Measurements from ENCODE around the gene TAAR5.
A peak's percentile ranks its signal among the peaks of the same experiment; 100 is the strongest.
"Not testable (repeated sequence)": the region's sequence is repeated elsewhere in the genome, so short reads cannot be mapped to it uniquely, and the experiment has no call there.

The TAAR5 gene, protein sequence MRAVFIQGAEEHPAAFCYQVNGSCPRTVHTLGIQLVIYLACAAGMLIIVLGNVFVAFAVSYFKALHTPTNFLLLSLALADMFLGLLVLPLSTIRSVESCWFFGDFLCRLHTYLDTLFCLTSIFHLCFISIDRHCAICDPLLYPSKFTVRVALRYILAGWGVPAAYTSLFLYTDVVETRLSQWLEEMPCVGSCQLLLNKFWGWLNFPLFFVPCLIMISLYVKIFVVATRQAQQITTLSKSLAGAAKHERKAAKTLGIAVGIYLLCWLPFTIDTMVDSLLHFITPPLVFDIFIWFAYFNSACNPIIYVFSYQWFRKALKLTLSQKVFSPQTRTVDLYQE

DNA sequence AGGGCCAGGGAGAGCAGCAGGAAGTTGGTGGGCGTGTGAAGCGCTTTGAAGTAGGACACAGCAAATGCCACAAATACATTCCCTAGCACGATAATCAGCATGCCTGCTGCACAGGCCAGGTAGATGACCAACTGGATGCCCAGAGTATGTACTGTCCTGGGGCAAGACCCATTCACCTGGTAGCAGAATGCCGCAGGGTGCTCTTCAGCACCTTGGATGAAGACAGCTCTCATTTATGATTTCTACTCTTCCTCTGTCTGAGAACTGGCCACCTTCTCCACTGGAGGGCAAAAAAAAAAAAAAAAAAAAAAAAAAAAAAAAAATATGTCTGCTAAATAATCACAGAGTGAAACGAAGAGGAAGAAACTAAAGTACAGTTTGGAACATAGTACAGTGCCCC lies at the start of gene TAAR5:
Gene TAAR5, minus strand, starts transcription at position 288 of the 400 bp plus-strand sequence. Its CDS starts 55 bp downstream, at position 233.
- DNase-seq (ENCODE audit: low spot score) = no peak

DNA sequence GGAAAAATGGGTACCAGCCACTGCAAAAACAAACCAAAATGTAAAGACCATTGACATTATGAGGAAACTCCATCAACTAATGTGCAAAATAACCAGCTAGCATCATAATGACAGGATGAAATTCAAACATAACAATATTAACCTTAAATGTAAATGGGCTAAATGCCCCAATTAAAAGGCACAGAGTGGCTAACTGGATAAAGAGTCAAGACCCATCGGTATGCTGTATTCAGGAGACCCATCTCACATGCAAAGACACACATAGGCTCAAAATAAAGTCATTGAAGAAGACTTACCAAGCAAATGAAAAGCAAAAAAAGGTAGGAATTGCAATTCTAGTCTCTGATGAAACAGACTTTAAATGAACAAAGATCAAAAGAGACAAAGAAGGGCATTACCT lies 47.6 kb upstream of the TAAR5 start:
- not testable (repeated sequence) for DNase-seq (ENCODE audit: low spot score)

DNA sequence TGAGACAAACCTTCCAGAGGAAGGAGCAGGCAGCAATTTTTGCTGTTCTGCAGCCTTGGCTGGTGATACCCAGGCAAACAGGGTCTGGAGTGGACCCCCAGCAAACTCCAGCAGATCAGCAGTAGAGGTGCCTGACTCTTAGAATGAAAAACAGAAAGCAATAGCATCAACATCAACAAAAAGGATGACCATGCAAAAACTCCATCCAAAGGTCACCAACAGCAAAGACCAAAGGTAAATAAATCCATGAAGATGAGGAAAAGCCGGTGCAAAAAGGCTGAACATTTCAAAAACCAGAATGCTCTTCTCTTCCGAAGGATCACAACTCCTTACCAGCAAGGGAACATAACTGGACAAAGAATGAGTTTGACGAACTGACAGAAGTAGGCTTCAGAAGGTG lies 46.4 kb upstream of the TAAR5 start:
- not testable (repeated sequence) for DNase-seq (ENCODE audit: low spot score)

DNA sequence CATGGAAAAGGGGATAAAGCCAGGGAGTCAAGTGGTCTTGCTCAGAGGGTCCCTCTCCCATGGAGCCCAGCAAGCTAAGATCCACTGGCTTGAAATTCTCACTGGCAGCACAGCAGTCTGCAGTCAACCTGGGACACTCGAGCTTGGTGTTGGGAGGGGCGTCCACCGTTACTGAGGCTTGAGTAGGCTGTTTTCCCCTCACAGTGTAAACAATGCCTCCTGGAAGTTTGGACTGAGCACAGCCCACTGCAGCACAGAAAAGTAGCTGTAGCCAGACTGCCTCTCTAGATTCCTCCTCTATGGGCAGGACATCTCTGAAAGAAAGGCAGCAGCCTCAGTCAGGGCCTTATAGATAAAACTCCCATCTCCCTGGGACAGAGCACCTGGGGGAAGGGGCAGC lies 45.7 kb upstream of the TAAR5 start:
- DNase-seq (ENCODE audit: low spot score) = not testable (repeated sequence)

DNA sequence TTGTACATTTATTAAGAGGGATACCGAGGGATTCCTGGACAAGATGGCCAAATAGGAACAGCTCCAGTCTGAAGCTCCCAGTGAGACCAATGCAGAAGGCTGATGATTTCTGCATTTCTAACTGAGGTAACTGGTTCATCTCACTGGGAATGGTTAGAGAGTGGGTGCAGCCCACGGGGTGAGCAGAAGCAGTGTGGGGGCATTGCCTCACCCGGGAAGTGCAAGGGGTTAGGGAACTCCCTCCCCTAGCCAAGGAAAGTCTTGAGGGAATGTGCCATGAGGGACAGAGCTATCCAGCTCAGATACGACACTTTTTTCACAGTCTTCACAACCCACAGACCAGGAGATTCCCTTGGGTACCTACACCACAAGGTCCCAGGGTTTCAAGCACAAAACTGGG lies 45.3 kb upstream of the TAAR5 start:
- no peak for DNase-seq (ENCODE audit: low spot score)

DNA sequence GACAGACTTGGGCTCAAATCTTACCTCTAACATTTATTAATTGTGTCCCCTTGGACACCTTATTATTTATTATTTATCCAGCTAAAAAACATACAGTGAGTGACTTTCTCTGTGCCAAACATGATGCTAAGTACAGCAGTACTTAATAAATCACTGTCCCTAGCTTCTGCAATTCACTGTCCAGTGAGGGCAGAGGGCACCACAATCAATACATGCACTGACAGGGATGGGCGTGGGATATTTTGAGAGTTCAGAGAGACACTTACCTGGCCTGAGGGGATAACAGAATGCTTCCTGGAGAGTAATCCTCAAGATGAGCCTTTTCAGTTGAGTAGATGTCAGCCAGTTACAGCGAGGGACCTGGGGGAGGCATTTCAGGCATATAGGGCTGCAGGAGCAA lies 43.8 kb upstream of the TAAR5 start:
- DNase-seq (ENCODE audit: low spot score) = no peak

DNA sequence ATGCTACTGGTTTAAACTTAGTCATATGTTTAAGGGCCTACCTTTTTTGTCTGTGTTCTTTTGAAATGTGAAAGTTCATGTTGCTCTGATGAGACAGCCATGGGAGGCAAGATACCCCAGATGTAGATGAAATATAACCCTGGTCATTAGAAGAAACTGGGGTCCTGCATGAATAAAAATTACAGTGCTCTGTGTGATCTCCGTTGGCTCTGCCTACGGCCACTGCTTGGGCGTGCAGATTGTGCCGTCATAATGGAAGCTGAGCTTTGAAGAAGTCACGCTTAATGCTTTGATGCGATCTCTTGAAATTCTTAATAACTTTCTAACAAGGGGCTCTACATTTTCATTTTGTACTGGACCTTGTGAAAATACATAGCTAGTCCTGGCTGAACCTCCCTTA lies 34.6 kb upstream of the TAAR5 start, which contains the start of gene TAAR2:
Gene TAAR2, minus strand, starts transcription at position 101 of the 400 bp plus-strand sequence. Its CDS starts 0 bp downstream, at position 101.
- DNase-seq (ENCODE audit: low spot score) = no peak

DNA sequence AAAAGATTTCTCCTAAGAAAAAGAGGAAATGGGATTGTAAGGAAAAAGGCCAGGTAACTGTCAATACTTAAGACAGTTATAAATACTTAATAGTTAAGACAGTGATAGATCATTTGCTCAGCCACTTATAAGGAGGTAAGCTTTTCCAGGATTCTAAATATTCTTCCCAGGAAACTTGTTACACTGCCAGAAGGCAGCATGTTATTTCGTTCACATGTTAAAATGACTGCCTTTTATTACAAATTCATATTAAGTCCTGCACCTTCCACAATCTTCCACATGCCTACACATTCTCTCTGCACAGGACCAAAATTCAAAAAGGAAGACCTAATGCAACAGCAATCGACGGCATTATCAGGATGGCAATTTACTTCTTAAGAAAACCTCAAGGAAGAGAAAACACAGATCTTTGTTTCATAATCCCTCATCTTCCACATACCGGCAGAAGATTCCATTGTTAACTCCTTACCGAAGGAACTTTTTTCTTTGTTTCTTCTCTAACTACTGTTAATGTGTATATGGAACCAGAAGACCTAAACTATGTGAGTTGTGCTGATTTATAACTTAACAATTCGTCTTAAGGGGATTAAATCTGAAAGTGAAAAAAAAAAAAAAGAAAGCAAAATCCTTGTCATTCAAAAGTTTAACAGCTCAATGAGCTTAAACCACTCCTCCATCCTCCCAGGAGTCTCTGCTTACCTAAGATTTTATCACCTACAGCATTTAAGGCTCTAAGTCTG lies 33.7 kb upstream of the TAAR5 start:
- no peak for DNase-seq (ENCODE audit: low spot score)

DNA sequence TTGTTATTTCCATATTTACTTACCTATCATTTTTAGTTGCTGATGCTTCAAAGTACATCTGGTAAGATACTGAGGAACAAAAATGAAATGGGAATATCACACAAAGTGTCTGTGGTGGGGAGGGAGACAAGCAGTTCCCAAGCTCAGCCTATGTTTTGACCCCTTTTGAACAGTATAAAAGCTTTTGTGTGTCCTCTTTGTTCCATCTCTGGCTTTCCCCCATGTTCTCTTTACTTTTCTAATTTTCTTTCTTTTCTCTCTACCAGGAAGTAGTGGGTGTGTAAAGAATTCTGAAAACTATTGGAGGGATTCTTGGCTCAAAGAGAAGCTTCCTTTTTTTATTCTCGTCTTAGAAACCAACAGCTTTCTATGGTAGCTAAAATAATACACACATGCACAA lies 27.1 kb upstream of the TAAR5 start:
- DNase-seq (ENCODE audit: low spot score) = no peak

DNA sequence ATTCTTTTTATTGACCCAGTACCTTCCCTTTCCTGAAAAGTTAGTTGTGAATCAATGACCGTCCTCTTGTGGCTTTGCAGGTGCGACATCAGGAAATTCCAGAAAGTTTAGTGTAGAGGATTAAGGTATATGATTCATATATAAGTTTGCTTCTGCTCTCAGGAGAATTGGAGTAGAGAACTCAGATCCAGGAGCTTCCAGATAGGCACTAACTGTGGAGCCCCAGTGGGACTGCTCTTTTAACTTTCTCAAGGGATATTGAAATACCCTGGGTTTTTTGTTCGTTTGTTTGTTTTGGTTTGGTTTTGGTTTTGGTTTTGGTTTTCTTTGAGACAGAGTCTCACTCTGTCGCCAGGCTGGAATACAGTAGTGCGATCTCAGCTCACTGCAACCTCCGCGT lies 25.0 kb upstream of the TAAR5 start:
- no peak for DNase-seq (ENCODE audit: low spot score)

DNA sequence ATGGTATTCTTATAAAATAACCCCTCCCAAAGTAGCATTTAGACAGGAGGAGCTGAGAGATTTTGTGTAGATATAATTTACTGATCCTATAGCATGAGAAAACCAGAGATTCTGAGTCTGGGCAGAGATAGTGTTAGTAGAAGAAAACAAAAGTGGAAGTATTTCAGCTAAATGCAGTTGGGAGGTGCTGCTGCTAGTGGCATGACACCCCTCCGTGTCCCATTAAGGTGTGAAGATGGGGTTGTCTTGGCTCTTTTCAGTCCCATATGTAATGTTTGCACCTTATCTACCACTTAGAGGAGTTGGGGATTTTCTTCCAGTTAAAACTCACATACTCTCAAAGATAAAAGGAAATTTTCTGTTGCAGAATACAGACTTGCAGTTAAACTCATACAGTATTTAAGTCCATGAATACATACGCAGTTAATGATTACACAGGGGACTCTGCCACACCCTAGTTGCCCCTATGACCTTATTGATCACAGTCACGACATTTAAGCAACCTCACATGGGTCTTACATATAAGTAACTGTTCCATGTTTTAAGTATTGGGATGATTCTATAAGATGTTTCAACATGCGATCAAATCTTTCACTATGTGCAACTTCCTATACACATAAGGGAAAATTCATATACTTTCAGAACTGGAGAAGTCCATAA lies 23.0 kb upstream of the TAAR5 start:
- DNase-seq (ENCODE audit: low spot score) = no peak

DNA sequence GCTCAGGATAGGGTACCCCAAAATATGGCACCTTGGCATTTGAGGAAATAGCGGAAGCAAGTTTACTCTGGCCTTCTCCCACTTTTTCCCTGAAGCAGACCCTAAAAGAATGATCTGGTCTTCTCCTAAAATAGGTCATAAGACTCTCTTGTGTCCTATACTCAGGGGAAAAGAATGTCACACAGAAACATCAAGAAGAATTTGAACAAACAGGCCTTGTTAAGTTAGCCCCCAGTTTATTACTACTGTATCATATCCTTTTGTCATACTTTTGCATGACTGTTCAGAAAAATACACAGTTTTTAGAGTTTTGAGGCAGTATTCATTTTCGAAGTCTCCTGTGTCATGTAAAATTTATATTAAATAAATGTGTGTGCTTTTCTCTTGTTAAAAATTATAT lies 22.1 kb upstream of the TAAR5 start:
- no peak for DNase-seq (ENCODE audit: low spot score)

DNA sequence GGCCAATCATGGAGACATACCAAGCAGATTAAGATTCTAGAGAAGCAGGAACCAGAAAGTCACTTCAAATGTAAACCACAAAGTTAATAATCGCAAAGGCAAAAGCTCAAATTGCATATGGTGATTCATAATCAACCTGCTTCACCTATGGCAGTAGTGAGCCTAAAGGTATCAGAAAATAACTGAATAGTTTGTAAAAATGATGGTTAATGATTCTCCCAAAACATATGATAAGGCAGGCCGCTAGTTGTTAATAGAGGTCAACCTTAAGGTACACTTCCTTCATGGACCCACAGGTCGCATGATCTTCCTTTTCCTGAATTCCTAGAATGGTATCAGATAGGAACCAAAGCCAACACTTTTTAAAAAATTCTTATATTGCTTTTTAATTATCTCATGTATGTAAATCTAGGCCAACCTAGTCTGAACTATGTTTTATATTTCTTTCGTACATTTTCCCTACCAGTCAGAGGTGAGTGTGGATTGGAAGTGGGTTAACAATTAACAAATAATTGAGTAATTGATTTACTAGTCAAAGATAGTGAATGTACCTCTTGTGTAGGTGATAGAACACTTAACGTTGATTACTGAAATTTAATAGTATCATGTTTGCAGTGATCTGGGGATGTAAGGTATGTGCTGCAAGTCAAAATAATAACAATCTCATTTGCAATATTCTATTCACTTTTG lies 18.1 kb upstream of the TAAR5 start:
- no peak for DNase-seq (ENCODE audit: low spot score)

DNA sequence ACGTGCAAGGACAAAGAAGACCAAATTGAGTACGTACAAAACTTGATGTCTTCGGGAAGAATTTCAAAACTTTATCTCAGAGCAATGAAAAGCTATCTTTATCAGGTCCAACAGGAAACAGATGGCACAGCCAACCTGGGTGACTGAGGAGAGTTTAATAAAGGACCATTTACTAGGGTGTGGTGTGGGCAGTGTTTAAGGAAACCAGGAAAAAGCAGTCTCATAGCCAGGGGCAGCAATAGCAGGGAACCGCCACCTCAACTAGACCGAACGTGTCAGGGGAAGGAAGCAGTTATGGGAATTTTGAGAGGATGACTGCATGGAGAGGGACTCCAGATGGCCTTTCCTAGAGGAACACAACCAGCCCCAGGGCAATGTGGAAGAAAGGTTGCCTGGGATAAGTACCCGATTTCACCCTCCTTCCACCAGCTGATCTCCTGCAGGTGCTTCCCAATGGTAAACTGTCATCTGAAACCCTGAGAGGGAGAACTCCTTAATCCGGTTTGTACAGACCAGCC lies 15.2 kb upstream of the TAAR5 start:
- DNase-seq (ENCODE audit: low spot score) = no peak

DNA sequence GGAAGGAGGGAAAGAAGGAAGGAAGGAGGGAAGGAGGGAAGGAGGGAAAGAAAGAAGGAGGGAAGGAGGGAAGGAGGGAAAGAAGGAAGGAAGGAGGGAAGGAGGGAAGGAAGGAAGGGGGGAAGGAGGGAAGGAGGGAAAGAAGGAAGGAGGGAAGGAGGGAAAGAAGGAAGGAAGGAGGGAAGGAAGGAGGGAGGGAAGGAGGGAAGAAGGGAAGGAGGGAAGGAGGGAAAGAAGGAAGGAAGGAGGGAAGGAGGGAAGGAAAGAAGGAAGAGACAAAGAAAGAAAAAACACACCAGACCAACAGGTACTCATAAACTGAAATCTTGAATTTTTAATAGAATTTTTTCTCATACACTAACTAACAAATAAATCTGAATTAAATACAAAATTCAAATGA lies 11.4 kb upstream of the TAAR5 start:
- not testable (repeated sequence) for DNase-seq (ENCODE audit: low spot score)

DNA sequence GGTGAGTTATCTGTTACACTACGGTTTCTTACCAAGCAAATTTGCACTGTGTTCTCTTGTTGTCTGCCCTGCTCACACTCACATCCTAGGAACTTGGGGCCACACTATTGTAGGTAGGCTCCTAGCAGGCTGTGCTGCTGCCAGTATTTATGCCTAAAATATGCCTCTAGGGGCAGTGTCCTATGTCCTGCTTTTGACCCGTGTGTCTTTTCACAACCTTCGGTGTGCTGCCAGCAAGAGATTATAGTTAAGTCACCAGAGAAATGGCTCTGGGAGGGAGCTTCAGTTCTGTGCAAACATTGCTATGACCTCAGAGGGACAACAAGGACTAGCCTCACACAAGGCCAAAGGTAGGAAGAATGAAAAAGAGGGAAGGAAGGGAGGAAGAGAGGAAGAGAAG lies 8.9 kb upstream of the TAAR5 start:
- DNase-seq (ENCODE audit: low spot score) = peak; percentile 63

DNA sequence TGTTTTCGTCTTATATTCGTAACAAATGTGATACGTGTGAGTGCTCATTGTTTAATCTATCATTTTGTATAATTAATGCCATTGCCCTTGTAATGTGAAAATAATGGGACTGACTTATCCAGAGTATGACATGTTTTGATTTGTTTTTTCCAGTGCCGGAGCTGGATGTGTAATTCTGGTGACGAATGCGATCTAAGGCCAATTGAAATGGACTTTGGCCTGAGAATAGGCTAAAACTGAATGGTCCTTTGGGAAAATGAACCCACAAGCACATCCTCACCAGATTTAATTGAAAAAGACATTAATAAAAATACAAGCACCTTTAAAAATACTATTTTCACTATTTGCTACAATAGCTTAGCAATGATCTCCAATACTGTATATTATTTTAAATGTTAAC lies 6.7 kb upstream of the TAAR5 start:
- no peak for DNase-seq (ENCODE audit: low spot score)

DNA sequence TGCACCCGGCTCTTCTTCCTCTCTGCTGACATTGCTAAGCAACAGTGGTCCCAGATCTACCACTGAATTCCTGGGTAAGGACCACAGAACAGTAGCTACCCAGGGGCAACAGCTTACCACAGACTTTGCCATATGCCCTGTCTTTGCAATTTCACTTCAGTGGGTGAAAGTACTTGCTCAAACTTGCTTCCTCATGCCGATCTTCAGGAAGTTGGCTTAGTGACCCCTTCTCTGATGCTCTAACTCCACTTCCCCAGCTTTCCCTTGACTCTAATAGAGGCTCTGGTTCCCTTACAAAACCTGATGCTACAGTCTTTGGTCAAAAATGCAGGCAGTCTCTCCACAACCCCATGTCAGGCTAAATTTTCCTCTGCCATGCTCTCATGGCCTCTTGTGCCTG lies 3.3 kb upstream of the TAAR5 start:
- DNase-seq (ENCODE audit: low spot score) = no peak

DNA sequence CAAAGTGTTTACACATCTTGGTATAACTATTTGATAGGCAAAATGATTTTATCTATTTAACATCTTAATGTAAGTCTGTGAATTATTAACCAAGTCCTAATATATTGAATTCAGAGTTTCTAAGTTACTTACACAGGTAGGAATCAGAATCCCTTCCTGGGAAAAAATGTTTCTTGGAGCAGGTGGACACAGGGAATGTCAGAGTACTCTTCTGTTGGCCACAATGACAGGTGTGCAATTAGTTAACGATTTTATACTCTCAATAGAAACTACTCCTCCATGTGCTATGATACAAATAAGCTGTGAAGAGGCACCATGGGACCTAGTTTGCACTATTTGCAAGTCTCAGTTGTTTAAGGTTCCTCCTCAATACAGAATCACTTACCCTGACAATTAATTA lies 821 bp upstream of the TAAR5 start:
- no peak for DNase-seq (ENCODE audit: low spot score)

DNA sequence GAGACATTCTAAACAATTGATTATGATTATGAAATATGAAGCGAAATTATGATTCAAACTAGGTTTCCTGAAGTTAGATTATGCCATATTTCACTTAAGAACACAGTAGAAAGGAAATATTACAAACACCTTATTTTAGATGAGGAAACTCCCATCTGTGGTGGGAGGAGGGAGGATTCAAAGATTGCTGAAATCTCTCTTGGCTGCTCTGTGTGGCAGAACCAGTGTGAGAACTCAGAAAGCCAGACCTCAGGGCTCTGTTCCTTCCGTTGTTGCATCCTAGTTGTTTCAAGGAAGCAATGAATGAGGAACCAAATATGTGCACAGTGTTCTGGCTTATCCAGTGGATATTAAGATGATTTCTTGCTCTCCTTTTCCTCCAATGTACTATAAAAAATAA lies 2.1 kb downstream of the TAAR5 start:
- no peak for DNase-seq (ENCODE audit: low spot score)

DNA sequence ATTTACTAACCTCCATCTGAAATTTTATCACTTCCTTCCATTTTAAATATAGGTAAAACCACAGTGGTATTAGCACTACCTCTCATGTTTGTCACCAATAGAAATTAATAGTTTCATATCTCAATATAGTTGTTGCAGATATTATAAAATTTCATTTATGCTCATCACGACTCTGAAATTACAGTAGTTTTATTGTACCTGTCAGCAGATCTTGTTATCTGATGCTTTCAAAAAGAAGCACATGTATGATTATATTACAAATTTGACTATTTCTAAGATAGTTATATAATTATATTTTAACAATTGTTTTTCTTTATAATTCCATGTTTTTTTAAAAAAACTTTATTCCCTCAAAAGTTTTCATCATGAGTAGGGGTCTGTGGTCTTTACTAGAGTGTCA lies 4.8 kb downstream of the TAAR5 start:
- DNase-seq (ENCODE audit: low spot score) = no peak

DNA sequence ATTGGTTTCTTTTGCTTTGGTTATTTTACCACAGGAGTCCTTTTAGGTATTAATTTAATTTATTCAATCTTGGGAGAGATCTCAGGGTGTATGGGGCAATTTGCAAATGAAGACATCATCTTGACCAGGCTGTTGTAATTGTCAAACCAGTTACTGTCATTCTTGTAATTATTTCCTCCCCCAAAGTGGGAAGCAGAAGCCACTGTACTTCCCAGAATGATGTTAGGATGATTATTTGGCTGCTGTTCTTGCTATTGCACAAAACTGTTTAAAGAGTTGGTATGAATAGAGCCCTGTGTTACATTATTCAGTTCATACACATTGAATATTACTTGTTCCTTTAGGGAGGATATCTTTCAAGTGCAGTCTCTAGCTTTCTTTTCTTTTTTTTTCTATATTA lies 17.8 kb downstream of the TAAR5 start:
- DNase-seq (ENCODE audit: low spot score) = no peak
